K562 (cell line): ENCODE measurements around the gene EIF2S2.

ENCODE experiments used
- BDP1 ChIP-seq: IDR thresholded peaks from 3 replicates; pipeline ENCODE4 v1.6.1; 2011; ENCODE audit not compliant: insufficient read length, insufficient read depth
- CBFB ChIP-seq: sonication (generic); formaldehyde crosslinking; IDR thresholded peaks from 2 replicates; pipeline ENCODE4 v1.4.0; 2020; ENCODE audit warnings: mild to moderate bottlenecking, missing genetic modification reagents
- CTCF ChIP-seq, 3 experiments: IDR thresholded peaks in 2 of 3; conservative IDR thresholded peaks in 1 of 3; 2 replicates each; pipeline ENCODE4 v1.5.1; 2011 to 2012; ENCODE audit warnings: low read length in 3 of 3, mild to moderate bottlenecking in 3 of 3, control low read depth in 2 of 3, improper control_type of control experiment in 1 of 3, inconsistent platforms in 1 of 3, low read depth in 1 of 3, mixed read lengths in 1 of 3, moderate library complexity in 1 of 3; ENCODE audit not compliant: insufficient read depth in 2 of 3
- JUN ChIP-seq, 2 experiments: sonication (generic) in 1 of 2; formaldehyde crosslinking in 1 of 2; IDR thresholded peaks; 2 replicates each; pipeline versions ENCODE4 v1.6.1 to v1.8.0; 2012 to 2022; ENCODE audit warnings: borderline replicate concordance in 2 of 2, mild to moderate bottlenecking in 2 of 2, improper control_type of control experiment in 1 of 2, low read depth in 1 of 2, low read length in 1 of 2, missing genetic modification reagents in 1 of 2
- MTA1 ChIP-seq: fragments of 450-650 bp; IDR thresholded peaks from 2 replicates; pipeline ENCODE4 v1.6.1; 2017; ENCODE audit warnings: borderline replicate concordance
- ZBED1 ChIP-seq: IDR thresholded peaks from 2 replicates; pipeline ENCODE4 v1.6.1; 2014
- ZBTB1 ChIP-seq: sonication (generic); formaldehyde crosslinking; IDR thresholded peaks from 2 replicates; pipeline ENCODE4 v1.8.1; 2023; ENCODE audit warnings: missing genetic modification reagents, low read depth, mild to moderate bottlenecking, borderline replicate concordance

- TF ChIP-seq MTA1 (no peak), ZBED1 (no peak), CTCF (IDR thresholded peaks at IDR 0.05 in 2 of 3, conservative IDR thresholded peaks at IDR 0.05 in 1 of 3; ENCODE audit: insufficient read depth in 2 of 3, low read depth in 1 of 3, low read length in 3 of 3) (no peak), CBFB (no peak), BDP1 (no peak), JUN (IDR thresholded peaks at IDR 0.05; ENCODE audit: borderline replicate concordance, low read depth, low read length) (no peak), JUN (CRISPR knock-in tag; IDR thresholded peaks at IDR 0.05; ENCODE audit: borderline replicate concordance) (no peak), ZBTB1 (no peak)
Measured at GRCh38 chr20:34043025-34043424, 69.0 kb downstream of the EIF2S2 start.
